GM18873 (cell line): ENCODE data around the gene MREG.
"Not testable (repeated sequence)": the region's sequence is repeated elsewhere in the genome, so short reads cannot be mapped to it uniquely, and the experiment has no call there.

Experiments used
- ATAC-seq: cut with Tn5 transposase; IDR thresholded peaks from one replicate; pipeline ENCODE4 v1.9.1; 2021; ENCODE audit warnings: mild to moderate bottlenecking, moderate library complexity, moderate number of reproducible peaks; ENCODE audit not compliant: unreplicated experiment, low FRiP score

Gene MREG

DNA sequence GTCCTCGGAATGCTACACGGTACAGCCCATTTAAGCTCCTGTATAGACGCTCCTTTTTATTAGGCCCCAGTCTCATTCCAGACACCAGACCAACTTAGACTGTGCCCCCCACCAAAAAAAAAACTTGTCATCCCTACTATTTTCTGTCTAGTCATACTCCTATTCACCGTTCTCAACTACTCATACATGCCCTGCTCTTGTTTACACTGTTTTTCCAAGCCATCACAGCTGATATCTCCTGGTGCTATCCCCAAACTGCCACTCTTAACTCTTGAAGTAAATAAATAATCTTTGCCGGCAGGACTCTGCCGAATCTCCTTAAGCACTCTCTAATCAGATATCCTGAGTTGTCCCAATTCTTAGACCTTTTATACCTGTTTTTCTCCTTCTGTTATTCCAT, 86.4 kb downstream of the MREG start:
- ATAC-seq = not testable (repeated sequence)

DNA sequence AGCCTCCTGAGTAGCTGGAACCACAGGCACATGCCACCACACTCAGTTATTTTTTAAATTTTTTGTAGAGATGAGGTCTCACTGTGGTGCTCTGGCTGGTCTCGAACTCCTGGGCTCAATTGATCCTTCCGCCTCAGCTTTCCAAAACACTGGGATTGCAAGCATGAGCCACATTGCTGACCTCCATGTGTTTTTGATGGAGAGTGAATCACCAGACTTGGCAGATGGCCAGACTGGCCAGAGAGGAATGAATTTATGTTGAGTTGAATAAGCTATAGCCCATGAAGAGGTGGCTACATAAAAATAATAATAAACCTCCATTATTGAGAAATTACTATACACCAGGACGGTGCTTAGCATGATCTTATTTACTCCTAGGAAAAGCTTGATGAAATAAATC, 91.5 kb downstream of the MREG start:
- ATAC-seq = no peak

DNA sequence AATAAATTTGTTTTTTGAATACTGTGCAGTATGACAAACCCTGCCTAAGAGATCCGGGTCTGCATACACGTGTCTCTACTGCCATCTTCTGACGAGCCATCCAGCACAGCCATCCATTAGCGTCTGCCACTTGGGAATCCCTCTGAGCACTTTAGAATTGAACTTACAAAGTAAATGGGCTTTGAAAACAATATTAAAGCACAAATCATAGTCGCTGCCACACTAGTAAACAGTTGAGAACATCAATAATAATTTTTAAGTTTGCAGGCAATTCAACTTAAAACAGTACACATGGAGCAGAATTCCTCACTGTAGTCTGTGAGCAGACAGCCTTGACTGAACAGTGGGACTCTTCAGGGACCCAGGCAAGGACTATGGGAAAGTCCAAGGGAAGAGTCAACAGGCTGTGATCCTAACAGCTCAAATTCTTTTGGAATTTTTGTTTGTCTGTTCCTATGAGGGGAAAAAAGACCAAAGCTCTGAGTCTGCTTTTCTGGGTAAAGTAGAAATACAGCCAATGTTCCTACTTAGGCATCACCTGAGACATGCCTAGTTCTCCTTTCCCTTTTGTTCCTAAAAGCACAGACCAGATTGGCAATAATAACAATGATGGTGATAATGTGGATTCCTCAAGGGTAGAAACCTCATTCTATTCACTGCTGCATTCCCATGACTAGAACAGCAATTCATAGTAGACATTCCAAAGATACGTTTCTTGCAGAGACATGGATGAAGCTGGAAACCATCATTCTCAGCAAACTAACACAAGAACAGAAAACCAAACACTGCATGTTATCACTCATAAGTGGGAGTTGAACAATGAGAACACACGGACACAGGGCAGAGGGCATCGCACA, 92.9 kb downstream of the MREG start:
- ATAC-seq = peak; percentile 70

DNA sequence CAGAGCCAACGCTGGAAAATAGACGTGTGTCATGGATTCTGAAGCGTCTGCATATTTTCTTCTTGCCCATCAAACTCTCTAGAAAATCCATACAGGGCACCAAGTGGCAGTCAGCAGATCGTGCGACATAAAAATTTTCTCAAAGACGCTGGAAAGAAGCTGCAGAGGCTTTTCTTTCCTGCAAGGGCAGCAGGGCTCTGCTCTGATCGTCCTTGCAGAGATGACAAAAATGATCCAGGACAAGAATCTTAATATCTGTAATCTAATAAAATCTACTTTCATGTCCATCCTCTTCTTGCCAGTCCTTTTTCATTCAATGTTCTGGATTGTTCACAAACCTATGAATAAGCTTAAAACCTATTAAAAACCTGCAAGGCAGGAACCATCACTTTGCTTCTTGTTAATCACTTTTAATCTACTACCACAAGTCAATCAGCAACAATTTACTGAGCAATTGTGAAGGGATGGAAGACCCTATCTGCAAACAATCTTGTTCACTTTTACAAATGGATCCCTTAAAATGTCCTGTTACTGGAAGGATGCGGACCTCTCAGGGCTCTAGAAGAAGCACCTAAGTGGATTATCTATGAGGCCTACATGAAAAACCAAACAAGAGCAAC, 93.6 kb downstream of the MREG start:
- no peak for ATAC-seq

DNA sequence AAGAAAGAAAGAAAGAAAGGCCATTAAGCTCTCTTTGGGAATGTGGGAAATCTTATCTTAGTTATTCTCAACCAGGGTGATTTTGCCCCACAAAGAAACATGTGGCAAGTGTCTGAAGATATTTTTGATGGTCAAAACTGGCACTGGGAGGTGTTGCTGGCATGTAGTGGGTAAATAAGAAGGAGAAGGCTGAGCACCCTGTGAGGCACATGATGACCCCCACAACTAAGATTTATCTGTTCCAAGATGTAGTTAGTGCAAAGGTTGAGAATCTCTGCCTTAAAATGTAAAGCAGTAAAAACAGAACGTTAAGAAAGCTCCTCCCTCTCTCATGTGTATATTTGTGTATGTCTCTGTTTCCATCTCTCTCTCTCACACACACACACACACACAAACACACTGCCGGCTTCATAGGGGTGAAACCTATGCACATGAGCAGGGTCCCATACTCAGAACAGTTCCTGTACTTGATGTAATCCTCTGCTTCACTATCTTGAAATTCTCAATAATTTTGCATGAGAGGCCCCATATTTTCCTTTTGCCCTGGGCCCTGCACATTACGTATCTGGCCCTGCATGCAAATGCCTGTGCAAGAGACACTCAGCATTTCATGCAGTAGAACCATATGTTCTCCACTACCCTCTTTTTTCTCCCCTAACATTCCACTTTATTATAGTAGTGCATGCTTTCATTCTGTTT, 94.3 kb downstream of the MREG start:
- ATAC-seq = no peak

DNA sequence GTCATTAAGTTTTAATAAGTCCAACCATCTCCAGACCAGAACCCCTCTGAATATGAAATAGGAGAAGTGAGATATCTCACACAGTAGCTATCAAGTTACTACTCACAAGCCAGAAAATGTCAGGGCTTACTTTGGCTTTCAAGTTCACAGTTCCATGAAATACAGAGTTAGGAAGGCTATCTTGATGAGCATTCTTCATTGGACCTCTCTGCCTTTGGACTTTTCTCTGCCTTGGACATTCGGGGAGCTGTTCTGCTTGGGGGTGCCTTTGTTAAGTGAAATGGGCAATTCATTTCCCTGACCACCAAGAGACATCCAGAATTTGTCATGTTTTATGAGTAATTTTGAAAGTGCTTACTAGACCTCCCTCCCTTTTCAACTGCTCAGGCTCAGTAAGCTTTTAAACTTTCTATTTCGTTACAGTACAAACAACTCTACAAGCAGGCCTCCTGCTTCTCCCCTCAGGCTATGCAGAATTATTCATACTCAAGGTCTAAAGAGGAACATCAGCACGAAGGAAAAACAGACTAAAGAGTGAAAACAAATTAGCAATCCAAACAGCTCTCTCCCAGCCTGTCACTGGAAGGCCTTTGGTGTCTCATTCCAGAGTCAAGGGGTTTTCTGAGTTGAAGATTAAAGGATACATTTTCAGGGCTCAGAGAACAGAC, 95.3 kb downstream of the MREG start:
- ATAC-seq = peak; percentile 88

DNA sequence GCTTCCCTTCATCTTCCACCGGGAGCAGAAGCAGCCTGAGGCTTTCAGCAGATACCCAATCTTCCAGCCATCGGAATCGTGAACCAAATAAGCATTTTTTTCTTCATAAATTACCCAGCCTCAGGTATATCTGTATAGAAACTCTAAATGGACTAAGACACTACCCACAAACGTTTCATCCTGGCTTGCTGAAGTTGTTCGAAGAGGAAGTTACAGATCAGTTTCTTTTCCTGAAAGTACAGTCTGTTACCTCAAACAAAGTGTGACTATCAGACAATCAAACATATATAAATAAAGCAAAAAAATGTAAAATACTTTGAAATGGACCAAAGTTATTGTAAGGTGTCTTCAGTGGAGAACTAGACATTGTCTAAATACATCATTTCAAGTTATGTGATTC, 97.9 kb downstream of the MREG start:
- no peak for ATAC-seq

DNA sequence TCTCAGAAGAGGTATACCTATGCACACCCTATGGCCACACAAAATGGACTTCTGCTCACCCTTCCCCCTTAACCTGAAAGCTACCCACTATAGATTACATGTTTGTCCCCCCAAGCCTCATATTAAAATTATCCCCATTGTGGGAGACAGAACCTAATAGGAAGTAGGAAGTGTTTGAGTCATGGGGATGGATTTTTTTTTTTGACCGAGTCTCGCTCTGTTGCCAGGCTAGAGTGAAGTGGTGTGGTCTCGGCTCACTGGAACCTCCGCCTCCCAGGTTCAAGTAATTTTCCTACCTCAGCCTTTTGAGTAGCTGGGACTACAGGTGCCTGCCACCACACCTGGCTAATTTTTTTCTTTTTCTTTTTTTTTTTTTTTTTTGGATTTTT, 98.6 kb downstream of the MREG start:
- ATAC-seq = no peak

DNA sequence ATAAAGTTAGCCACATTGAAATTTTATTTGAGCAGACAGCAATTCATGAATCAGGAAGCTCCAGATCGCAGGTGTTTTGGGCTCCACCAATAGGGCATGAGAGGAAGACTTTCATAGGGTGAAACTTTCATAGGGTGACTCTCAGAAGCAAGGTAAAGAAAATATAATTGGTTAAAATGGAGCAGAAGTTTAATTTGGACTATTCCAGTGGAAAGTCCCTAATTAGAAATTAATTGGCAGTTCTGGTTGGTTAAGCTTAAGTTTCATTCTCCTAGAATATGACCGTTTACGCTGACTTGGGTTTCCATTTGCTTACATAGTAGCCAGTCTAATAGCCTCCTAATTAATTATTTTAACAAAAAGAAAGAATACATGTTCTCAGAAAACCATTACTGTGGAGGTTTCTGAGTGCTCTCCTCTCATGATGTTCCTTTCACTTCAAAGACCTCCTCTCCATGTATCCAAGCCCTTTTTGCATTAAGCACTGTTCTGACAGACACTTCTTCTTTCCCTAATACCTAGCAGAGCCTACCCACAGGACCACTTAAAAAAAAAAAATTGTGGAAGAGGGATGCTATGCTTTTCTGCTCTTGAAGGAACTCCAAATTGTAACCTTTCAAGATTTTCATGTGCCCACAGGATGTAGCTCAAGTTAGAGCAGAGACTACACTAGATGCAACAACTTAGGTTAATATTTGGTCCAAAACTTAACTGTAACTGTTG, 99.1 kb downstream of the MREG start:
- no peak for ATAC-seq

DNA sequence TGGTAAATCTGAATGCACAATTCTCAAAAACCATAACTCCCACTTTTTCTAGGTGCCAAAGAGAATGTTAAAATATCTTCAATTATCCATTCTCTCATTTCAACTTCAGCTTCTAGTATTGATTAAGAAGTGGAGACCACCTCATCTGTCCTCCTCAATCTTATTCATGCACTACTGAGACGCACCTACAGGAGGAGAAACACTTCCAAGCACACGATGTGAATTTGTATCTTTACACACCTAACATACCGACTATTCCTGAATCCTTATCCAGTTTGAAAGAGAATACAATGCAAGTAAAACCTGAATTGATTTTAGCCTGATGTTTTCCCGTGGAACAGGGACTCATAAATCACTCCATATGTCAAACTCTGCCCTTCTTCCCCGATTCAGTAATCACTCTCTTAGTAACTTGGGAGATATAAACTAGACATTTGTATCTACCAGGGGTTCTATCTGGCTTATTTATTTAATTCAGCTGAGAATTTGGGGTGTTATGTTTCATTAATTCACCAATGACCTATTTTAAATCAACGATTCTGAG, 101.0 kb downstream of the MREG start:
- ATAC-seq = no peak

DNA sequence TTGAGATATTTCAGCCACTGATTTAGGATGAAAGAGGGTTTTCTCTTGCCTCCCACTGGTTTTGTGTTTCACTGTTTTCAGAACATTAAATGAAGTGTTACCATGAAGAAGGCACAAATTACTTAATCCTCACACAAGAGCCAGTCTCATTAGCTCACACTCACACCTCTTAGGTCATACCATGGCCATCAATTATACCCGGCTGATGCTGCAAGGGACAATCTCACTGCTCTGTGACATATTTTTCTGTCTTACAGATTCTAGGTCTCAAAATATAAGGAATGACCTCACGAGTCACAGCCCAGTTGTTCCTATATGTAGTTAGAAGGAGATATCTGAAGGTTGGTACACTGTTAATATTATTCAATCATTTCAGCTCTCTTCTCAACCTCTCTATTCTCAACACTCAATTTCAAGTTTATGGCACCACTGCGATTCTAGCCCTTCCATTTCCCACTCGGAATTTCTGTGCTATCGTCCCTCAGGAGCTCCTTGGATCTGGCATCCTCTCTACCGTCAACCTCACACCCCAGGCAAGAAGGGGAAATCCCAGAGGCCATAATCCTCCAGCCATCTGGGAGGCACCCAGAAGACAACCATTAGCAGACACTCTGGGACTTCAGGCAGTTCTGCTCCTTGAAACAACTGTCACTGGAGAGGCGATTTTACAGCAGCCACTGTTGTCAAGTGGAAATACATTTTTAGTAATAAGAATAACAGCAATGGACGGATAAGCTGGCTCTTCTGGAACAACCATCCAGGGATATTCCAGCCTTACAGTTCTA, 101.9 kb downstream of the MREG start:
- no peak for ATAC-seq

DNA sequence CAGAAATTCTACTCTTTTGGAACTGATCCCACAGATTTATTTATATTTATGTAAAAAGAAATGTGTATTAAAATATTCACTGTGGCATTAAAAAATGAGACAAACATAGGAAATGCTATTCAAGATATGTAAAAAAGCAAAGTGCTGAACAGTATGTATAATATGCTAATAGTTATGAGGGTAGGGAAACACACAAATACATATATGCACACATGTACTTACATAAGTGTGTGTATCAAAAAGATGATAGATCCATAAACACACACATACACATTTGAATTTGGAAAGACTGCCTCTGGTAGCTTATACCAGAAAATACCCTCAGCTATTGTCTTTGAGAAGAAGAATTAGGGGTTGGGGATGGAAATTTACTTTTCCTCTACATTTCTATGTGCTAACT, 103.2 kb downstream of the MREG start:
- ATAC-seq = no peak

DNA sequence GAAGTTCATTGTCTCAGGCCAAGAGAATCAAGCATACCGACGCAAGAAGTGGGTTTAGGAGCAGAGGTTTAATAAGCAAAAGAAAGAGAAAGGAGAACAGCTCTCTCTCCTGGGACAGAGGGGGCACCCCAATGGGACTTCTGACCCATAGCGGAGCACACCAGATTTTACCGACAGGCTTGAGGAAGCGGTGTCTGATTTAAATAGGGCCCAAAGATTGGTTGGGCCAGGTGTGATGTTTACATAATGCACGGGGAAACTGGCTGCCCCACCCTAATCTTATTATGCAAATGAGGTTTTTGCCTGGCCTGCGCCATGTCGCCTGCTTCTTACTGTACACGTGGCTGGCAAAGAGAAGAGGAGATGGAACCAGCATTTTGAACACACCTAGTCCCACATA, 106.2 kb downstream of the MREG start:
- no peak for ATAC-seq

DNA sequence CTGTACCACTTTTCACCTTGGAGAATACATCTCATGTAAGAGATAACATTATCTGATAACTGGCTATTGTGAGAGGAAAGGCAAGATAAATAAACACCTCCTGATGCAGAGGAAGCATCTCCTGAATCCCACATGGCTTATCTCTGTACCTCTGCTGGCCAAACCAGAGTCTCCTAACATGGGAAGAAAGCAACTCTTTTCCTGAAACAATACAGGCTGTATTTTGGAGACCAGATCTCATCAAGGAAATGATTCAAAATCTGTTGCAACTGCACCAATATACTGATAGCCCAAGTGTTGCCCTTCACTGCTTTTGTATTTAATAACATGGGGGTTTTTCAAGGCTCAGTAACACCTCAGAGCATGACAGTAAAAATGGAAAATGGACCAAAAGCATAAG, 106.9 kb downstream of the MREG start:
- ATAC-seq = no peak

DNA sequence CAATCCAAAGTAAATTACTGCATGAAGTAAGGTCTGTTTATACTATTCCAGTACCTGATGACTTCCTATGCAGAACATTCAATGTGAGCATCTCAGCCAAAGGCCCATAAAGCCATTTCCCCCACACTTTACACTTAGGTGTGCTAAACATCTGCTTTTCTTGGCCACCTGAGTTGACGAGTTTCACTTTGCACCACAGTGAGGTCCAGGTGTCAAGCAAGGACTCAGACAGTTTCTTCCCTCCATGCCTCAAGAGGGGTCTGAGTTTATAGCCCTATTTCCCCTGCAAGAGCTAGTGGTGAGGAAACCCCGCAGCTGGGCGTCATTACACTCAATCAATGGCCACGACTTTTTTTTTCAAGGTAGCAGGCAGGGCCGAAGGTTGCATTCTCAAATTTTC, 107.7 kb downstream of the MREG start:
- no peak for ATAC-seq

DNA sequence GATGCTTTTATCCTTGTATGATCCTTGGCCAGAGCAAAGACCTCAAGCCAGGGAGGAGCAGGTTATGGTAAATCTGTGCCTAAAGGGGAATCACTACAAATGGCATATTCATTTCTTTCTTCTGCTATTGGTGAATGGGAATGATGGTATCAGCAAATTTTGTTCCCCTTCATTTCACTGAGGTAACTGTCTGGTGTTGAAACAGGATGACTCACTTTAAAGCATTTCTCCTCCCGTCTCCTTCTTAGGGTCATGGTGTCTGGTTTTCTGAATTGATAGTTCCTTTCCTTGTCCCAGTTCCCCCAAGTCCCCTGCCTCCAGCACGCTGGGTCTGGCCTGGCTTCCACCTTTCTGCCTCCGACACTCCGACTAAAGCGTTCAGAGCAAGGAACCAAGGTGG, 109.2 kb downstream of the MREG start:
- ATAC-seq = no peak

DNA sequence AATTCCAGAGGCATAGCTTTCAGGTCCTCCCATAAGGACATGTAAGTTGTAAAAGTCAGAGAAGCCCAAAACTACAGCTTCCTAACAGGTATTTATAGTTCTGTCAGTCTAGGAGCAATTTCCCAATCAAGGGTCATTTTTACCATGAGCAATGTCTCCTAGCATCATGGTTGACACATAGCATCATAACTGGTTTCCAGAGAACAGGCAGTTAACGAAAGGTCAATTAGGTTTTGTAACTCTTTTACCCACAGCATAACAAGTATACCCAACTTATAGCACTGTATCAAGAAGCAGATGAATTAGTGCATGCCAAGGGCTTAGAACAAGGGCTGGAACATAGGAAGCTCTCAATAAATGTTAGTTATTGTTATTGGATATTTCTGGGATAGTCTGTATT, 110.1 kb downstream of the MREG start:
- ATAC-seq = no peak

DNA sequence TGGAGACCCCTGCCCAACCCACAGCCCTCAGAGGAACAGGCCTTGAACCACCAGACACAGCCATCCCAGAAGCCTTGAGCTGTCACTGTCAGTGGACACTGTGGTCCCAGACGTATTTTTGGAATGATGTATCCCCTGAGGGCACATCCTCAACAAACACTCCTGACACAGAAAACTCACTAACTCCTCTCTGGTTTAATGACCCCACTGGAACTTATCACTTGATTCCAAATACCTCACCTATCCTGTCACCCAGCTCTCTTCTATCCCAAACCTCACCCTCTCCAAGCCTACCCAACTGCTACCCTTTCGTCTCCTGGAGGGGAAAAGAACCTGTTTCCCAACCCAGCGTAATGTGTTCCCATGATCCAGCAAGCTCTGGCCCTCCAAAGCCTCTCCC, 111.6 kb downstream of the MREG start:
- no peak for ATAC-seq

DNA sequence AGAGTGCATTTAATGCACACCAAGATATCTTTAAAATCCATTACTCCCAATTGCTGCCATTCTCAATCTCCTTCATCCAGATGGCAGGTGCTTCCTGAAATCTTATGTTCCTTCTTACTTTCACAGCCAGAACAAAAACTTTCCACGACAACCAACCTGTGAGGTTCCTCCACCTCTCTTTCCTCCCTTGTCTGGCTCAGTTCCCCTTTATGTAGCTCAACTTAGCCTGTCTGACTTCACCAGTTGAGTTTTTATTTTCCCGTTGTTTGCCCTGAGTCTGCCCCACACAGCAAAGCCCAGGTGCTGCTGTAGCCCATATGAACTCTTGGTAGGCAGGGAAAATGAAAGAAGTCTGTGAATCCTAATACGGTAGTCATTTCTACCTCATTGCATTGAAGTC, 112.5 kb downstream of the MREG start:
- ATAC-seq = no peak
